ENCODE measurements around the gene NOTCH1. TPM values are rescaled to one million over a fixed set of nuclear protein-coding genes. Genes with fewer than 3 reads are reported as not detected.
"Not testable (repeated sequence)": the region's sequence is repeated elsewhere in the genome, so short reads cannot be mapped to it uniquely, and the experiment has no call there.

NOTCH1 gene
- total RNA-seq, 2 experiments from 2014 or later: 70.0 to 79.4 TPM

GRCh38 chr9:136558846-136559245, 13.0 kb upstream of the NOTCH1 start:
- POLR2A ChIA-PET; H3K36me3 Mint-ChIP-seq (ENCODE audit: low read depth); H3K9me3 Mint-ChIP-seq (ENCODE audit: low read depth); H3K4me3 Mint-ChIP-seq; H3K27ac Mint-ChIP-seq; intact Hi-C loops (cut with DNase I, micrococcal nuclease); H3K4me1 Mint-ChIP-seq; ATAC-seq; DNase-seq; H3K27me3 Mint-ChIP-seq; CTCF ChIA-PET: not testable (repeated sequence)

- POLR2A ChIA-PET: no interaction called here
- no peaks in the 10 kb centered on the region for H3K27me3 Mint-ChIP-seq
- H3K9me3 Mint-ChIP-seq (ENCODE audit: low read depth): peaks cover 2% of the 10 kb centered on the region
- no peak overlapping the region for H3K4me3 Mint-ChIP-seq
- intact Hi-C loops (cut with DNase I, micrococcal nuclease): no loop called here
- H3K36me3 Mint-ChIP-seq (ENCODE audit: low read depth): no peaks in the 10 kb centered on the region
- H3K4me1 Mint-ChIP-seq: peaks cover 3% of the 10 kb centered on the region
- no peak for ATAC-seq
- peak overlapping the region; percentile 0 for H3K27ac Mint-ChIP-seq
- CTCF ChIA-PET: no interaction called here
- no peak for DNase-seq
Measured at GRCh38 chr9:136558373-136558772, 12.5 kb upstream of the NOTCH1 start.

GRCh38 chr9:136557036-136557435, 11.2 kb upstream of the NOTCH1 start:
- H3K4me3 Mint-ChIP-seq: no peak overlapping the region

GRCh38 chr9:136556166-136556565, 10.3 kb upstream of the NOTCH1 start:
- ATAC-seq: no peak
- Mint-ChIP-seq H3K4me3 (no peak overlapping the region), H3K27ac (no peak overlapping the region), H3K9me3 (ENCODE audit: low read depth) (peaks cover 2% of the 10 kb centered on the region), H3K27me3 (no peaks in the 10 kb centered on the region), H3K4me1 (peaks cover 16% of the 10 kb centered on the region), H3K36me3 (ENCODE audit: low read depth) (no peaks in the 10 kb centered on the region)
- intact Hi-C loops (cut with DNase I, micrococcal nuclease): no loop called here
- CTCF ChIA-PET: no interaction called here
- POLR2A ChIA-PET: no interaction called here
- DNase-seq: no peak

More at GRCh38 chr9:136557036-136557435, 11.2 kb upstream of the NOTCH1 start:
- peaks cover 2% of the 10 kb centered on the region for H3K9me3 Mint-ChIP-seq (ENCODE audit: low read depth)
- no peaks in the 10 kb centered on the region for H3K27me3 Mint-ChIP-seq
- peaks cover 7% of the 10 kb centered on the region for H3K4me1 Mint-ChIP-seq
- no peaks in the 10 kb centered on the region for H3K36me3 Mint-ChIP-seq (ENCODE audit: low read depth)
- ATAC-seq (no peak), DNase-seq (no peak)
- intact Hi-C loops (cut with DNase I, micrococcal nuclease): no loop called here
- ChIA-PET POLR2A (no interaction called here), CTCF (no interaction called here)
- no peak overlapping the region for H3K27ac Mint-ChIP-seq

- POLR2A ChIA-PET: no interaction called here
Measured at GRCh38 chr9:136554870-136555269, 9.0 kb upstream of the NOTCH1 start.

GRCh38 chr9:136553581-136553980, 7.7 kb upstream of the NOTCH1 start:
- intact Hi-C loops (cut with DNase I, micrococcal nuclease): no loop called here
- POLR2A ChIA-PET: no interaction called here
- Mint-ChIP-seq H3K36me3 (ENCODE audit: low read depth) (no peaks in the 10 kb centered on the region), H3K9me3 (ENCODE audit: low read depth) (no peaks in the 10 kb centered on the region), H3K4me1 (peaks cover 16% of the 10 kb centered on the region), H3K4me3 (no peak overlapping the region), H3K27ac (no peak overlapping the region), H3K27me3 (no peaks in the 10 kb centered on the region)
- no peak for ATAC-seq
- CTCF ChIA-PET: no interaction called here
- no peak for DNase-seq

More at GRCh38 chr9:136554870-136555269, 9.0 kb upstream of the NOTCH1 start:
- no peaks in the 10 kb centered on the region for H3K36me3 Mint-ChIP-seq (ENCODE audit: low read depth)
- DNase-seq: no peak
- no peak overlapping the region for H3K4me3 Mint-ChIP-seq
- H3K27me3 Mint-ChIP-seq: no peaks in the 10 kb centered on the region
- H3K4me1 Mint-ChIP-seq: peaks cover 16% of the 10 kb centered on the region
- no peak for ATAC-seq
- intact Hi-C loops (cut with DNase I, micrococcal nuclease): no loop called here
- H3K9me3 Mint-ChIP-seq (ENCODE audit: low read depth): peaks cover 2% of the 10 kb centered on the region
- CTCF ChIA-PET: interaction anchor here (1.1 kb wide), 1 partner anchor 67 kb away, joined by 6 read pairs; no protein-coding TSS in a partner anchor
- no peak overlapping the region for H3K27ac Mint-ChIP-seq

- ChIA-PET POLR2A (interaction anchor here (0.6 to 1.4 kb wide), 4 partner anchors 13 to 143 kb away, joined by 3 to 4 read pairs (median 4); no protein-coding TSS in a partner anchor), CTCF (interaction anchor here (0.6 to 1.2 kb wide), 4 partner anchors 13 to 220 kb away, joined by 3 to 7 read pairs (median 3); no protein-coding TSS in a partner anchor)
- Mint-ChIP-seq H3K4me3 (no peak overlapping the region), H3K4me1 (peaks cover 15% of the 10 kb centered on the region), H3K27ac (no peak overlapping the region), H3K9me3 (ENCODE audit: low read depth) (no peaks in the 10 kb centered on the region), H3K27me3 (no peaks in the 10 kb centered on the region), H3K36me3 (ENCODE audit: low read depth) (no peaks in the 10 kb centered on the region)
- DNase-seq (peak; percentile 50), ATAC-seq (peak; percentile 71)
- intact Hi-C loops (cut with DNase I, micrococcal nuclease): no loop called here
Measured at GRCh38 chr9:136552117-136552703, 6.4 kb upstream of the NOTCH1 start.

GRCh38 chr9:136551401-136552116, 5.7 kb upstream of the NOTCH1 start:
- Mint-ChIP-seq H3K36me3 (ENCODE audit: low read depth) (no peaks in the 10 kb centered on the region), H3K27ac (no peak overlapping the region), H3K9me3 (ENCODE audit: low read depth) (no peaks in the 10 kb centered on the region), H3K4me1 (peaks cover 21% of the 10 kb centered on the region), H3K4me3 (no peak overlapping the region), H3K27me3 (no peaks in the 10 kb centered on the region)
- ChIA-PET CTCF (interaction anchor here (0.6 to 1.2 kb wide), 4 partner anchors 12 to 220 kb away, joined by 3 to 7 read pairs (median 3); no protein-coding TSS in a partner anchor), POLR2A (interaction anchor here (0.6 to 1.4 kb wide), 4 partner anchors 13 to 142 kb away, joined by 3 to 4 read pairs (median 4); no protein-coding TSS in a partner anchor)
- ATAC-seq (peak; percentile 9), DNase-seq (peak; percentile 36)
- intact Hi-C loops (cut with DNase I, micrococcal nuclease): no loop called here

- POLR2A ChIA-PET: no interaction called here
- H3K36me3 Mint-ChIP-seq (ENCODE audit: low read depth): no peaks in the 10 kb centered on the region
- H3K9me3 Mint-ChIP-seq (ENCODE audit: low read depth): no peaks in the 10 kb centered on the region
- H3K4me3 Mint-ChIP-seq: no peak overlapping the region
- CTCF ChIA-PET: interaction anchor here (1.2 kb wide), 1 partner anchor 12 kb away, joined by 3 read pairs; no protein-coding TSS in a partner anchor
- no peaks in the 10 kb centered on the region for H3K27me3 Mint-ChIP-seq
- ATAC-seq (no peak), DNase-seq (no peak)
- intact Hi-C loops (cut with DNase I, micrococcal nuclease): no loop called here
- H3K27ac Mint-ChIP-seq: no peak overlapping the region
- peaks cover 21% of the 10 kb centered on the region for H3K4me1 Mint-ChIP-seq
Measured at GRCh38 chr9:136550439-136551289, 4.8 kb upstream of the NOTCH1 start.

GRCh38 chr9:136549010-136549980, 3.4 kb upstream of the NOTCH1 start:
- Mint-ChIP-seq H3K27ac (no peak overlapping the region), H3K4me3 (no peak overlapping the region), H3K9me3 (ENCODE audit: low read depth) (no peaks in the 10 kb centered on the region), H3K4me1 (peaks cover 21% of the 10 kb centered on the region), H3K36me3 (ENCODE audit: low read depth) (peaks cover 2% of the 10 kb centered on the region), H3K27me3 (no peaks in the 10 kb centered on the region)
- ChIA-PET POLR2A (no interaction called here), CTCF (no interaction called here)
- ATAC-seq (no peak), DNase-seq (no peak)
- intact Hi-C loops (cut with DNase I, micrococcal nuclease): loop anchor here in 1 of 2 experiments (5.0 kb wide), 1 partner anchor 913 kb away; no protein-coding TSS in a partner anchor

All from activated CD4-positive, alpha-beta T cell treated with anti-CD3 and anti-CD28 coated beads for 36 hours (primary cell).